NCI-H1105 (cell line): ENCODE measurements around the gene C1QTNF6.

Source experiments
- DNase-seq: peaks from one replicate; lab custom pipeline; 2025; lab: John Stamatoyannopoulos, UW

The C1QTNF6 gene

DNA sequence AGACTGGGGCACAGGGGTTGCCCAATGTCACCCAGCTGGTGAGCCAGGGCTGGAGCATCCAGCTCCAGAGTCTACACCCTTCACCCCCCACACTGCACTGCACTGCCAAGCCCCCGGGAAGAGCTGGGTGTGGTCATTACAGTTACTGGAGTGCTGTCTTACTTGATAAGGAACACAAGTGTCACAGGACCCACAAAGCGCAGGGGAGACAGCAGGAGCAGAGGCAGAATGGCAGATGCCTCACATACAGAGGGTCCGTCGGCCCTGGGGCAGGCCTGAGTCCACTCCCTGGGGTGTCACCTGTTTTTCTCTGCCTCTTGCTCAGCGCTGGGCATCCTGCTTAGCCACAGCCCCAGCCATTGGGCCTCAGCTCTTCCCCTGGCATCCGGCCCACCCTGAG, 46.1 kb downstream of the C1QTNF6 start:
- no peak for DNase-seq

DNA sequence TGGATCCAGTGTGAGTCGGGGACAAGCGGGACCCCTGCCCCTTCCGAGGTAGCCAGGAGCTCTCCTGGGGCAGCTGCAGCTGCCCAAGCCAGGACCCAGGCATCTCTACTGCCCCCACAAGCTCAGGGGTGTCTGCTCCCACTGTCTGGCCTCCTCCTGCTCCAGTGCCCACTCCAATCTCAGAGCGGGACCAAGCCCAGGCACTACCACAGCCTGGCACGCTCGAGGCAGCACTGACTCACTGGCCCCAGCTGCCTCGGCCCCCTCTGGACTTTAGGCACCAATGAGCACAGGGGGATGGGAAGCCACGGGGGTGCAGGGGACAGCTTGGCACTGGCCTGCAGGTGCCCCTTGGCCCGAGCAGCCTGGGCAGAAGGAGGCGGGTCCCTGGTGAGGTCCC, 46.6 kb downstream of the C1QTNF6 start:
- DNase-seq = no peak

DNA sequence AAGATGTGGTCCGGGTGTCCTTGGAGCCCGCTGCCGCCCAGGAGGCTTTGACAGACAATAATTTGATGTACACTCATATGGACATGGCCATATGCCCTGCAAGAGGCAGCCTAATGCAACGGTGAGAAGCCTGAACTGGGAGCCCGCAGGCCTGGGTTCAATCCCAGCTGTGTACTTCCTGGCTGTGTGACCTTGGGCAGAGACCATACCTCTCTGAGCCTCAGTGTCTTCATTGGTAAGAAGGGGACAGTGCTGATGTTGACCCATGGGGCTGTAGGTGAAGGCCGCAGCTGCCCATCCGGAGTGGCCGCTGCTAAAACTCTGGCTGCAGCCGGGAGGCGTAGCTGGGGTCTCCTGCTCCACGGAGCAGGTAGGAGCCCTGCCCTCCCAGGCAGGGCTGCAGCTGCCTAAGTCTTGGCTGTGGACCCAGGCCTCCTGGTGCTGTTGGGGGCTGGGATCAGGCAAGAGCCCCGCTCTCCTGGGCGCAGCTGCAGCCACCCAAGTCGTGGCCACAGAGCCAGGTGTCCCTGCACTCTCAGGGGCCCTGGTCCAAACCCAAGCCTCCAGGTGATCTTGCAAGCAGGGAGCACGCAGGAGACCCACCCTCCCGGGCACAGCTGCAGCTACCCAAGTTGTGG, 47.2 kb downstream of the C1QTNF6 start:
- DNase-seq = no peak

DNA sequence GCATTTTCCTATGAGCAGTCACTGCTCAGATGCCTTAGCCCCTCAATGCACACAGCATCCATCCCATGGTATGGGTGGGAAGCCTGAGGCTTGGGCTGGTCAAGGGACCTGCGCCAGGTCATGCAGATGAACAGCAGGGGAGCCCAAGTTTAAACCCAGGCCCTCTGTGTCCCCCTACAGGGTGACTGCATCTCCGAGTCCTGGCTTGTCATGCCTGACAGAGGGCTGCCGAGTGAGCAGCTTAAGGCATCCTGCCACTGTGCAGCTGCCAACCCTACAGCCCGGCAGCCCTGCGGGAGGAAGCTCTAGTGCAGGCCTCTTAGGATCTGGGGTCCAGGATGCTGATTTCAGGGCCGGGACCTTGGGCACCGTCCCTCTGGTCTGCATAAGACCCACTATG, 48.3 kb downstream of the C1QTNF6 start:
- DNase-seq = no peak

DNA sequence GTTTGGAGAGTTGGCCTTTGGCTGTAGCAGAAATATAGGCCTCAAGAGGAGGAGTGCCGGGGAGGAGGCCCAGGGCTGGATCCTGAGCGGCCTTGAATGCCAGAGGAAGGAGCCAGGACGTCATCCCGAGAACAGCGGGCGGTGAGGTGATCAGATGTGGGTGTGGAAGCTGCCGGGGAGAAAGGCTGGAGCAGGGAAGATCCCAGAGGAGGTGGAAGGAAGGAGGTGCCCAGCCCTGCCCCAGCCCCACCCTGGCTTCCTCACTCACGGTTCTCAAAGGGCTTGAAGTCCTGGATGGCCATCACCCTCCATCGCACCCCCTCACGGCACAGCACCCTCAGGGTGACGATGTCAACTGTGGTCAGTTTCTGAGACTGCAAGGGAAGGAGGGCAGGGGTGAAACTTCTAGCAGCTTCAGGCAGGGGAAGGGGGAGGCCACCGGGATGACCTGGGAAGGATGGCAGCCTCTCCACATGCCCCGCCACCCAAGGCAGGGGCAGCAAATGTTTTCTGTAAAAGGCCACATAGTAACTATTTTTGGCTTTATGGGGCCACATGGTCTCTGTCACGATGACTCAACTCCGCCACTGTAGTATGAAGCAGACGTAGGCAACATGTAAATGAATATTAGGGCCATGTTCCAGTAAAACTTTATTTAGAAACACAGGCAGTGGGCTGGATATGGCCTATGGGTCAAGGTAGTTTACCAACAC, 49.0 kb downstream of the C1QTNF6 start:
- DNase-seq = no peak

DNA sequence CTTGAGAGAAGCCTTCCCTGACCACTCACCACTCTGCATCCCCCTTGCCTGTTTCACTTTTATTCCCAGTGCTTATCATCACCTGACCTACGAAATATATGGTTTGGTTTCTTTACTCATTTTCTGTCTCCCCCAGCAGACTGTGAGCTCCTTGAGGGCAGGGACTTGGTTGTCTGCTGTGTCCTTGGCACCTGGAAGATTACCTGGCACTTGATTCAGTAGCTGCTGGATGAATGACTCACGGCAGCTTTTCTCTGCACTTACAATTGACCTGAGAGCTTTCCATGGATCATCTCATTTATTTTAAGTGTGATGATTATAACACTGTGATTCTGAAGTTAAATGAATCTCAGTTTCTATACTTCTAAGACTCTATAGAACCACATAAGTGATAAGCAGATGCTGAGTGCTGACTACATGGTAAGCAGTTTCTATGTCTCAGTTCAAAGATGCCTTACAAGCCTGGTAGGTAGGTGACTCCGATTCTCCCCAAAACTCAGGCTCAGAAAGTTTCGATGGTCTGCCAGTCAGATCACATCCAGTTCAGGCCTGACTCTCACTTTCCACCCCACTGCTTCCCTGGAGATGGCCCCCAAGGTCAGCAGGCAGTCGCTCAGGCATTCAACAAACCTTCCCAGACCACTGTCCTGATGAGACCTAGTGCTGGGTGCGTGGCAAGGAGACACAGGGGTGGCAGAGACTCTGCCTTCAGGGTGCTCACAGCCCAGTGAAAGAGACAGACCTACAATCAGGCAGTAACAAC, 50.0 kb downstream of the C1QTNF6 start:
- DNase-seq = no peak

DNA sequence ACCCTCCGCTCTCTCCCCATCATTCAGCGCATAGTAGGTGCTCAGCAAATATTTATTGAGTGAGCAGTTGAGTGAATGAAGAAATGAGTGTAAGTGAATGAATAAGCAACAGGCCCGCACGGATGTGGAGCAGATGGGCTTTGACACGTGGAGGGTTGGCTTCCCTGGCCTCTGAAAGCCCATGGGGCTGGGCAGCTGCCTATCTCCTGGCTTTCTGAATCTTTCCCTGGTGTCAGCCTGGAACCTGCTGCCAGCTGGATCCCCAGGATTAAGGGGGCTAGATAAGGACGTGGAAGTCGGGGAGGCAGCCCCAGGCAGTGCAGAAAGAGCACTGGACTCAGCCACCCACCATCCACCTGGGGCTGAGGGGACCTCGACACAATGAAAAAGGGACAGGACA, 50.9 kb downstream of the C1QTNF6 start:
- DNase-seq = no peak

DNA sequence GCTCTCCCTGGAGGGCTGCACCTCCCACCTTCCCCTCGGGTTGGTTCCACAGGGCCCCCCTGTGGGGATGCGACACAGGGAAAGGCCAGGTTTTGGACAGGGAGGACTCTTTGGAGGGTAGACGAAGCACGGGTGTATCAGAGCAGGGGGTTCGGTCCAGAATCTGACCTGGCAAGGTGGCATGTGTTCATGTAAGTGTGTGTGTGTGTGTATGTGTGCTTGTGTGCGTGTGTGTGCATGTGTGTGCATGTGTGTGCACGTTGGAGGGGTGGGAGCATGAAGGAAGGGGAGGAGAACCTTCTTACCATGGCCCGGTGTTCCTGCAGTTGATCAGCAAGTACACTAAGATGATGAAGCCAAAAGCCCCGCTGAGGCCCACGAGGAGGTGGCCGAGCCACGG, 53.0 kb downstream of the C1QTNF6 start:
- no peak for DNase-seq

DNA sequence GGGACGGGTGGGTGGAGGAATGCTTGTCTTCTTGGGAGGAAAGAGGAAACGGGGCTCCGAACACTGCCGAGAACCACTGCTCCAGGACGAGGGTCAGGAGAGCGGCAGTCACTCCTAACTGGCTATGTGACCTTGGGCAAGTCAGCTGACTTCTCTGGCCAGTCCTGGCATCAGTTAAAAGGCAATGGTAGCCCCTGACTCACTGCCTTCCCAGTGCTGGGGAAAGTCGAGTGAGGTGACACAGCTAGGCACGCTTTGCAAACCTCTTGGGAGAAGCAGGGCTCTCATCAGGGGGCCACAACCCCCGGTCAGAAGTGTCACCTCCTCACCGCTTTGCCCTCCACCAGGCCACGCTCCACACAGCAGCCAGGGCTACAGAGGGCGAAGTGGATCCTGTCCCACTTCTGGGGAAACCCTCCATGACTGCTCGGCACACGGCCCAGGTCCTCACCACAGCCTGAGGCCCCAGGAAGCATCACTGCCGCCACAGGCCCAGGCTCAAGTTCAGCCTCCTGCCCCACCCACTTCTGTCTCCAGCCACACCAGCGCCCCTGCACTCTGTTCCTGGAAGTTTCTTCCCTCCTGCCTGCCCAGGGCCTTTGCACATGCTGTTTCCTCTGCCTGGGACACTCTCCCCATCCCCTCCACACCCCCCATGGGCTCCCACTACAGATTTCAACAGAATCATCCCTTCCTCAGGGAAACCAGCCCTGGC, 54.6 kb downstream of the C1QTNF6 start:
- DNase-seq = no peak

DNA sequence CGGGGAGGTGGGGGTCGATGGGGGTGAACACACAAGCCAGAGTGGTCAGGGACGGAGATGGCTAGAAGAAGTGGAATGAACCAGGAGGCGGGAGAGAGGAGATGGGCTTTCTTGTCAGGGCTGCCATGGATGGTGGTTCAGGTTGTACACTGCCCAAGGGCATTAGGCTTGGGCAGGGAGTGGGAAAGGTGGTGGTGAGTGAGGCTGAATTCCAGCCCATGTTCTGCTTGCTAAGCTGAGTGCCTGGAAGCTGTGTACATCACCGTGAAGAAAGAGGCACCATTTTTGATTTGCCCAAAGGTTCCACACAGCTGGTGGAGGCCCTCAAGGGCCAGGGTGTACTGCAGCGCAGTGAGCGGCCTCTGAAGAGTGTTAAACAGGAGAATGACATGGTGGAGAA, 55.3 kb downstream of the C1QTNF6 start:
- no peak for DNase-seq
